GM23248 (cell line): ENCODE data around the gene PRIMA1. TPM values are rescaled to one million over a fixed set of nuclear protein-coding genes. Genes with fewer than 3 reads are reported as not detected.
"Not testable (repeated sequence)": the region's sequence is repeated elsewhere in the genome, so short reads cannot be mapped to it uniquely, and the experiment has no call there.

Experiments used
- DNase-seq: peaks from one replicate; pipeline ENCODE4 v3.0.0-alpha.2; 2015
- H2AFZ ChIP-seq: fragments of 200-600 bp; sonication (generic); 2 replicates; pipeline ENCODE4 v1.6.1; 2016; ENCODE audit warnings: antibody characterized with exemption
- H3F3A ChIP-seq: fragments of 200-600 bp; sonication (generic); 2 replicates; pipeline ENCODE4 v1.6.1; 2016; ENCODE audit warnings: mild to moderate bottlenecking, antibody characterized with exemption, mixed run types; ENCODE audit not compliant: insufficient read depth
- H3K27ac ChIP-seq: fragments of 200-600 bp; sonication (generic); 2 replicates; pipeline ENCODE4 v1.5.1; 2016; ENCODE audit warnings: mild to moderate bottlenecking
- H3K27me3 ChIP-seq: fragments of 200-600 bp; sonication (generic); replicated peaks from 2 replicates; pipeline ENCODE4 v1.6.1; 2016; ENCODE audit warnings: mild to moderate bottlenecking; ENCODE audit not compliant: insufficient read depth
- H3K36me3 ChIP-seq: fragments of 200-600 bp; sonication (generic); 2 replicates; pipeline ENCODE4 v1.6.1; 2016; ENCODE audit warnings: low read depth, mild to moderate bottlenecking
- H3K4me1 ChIP-seq: fragments of 200-600 bp; sonication (generic); 2 replicates; pipeline ENCODE4 v1.6.1; 2016; ENCODE audit warnings: mild to moderate bottlenecking; ENCODE audit not compliant: insufficient read depth
- H3K4me2 ChIP-seq: fragments of 200-600 bp; sonication (generic); one replicate; pipeline ENCODE4 v1.6.1; 2016; ENCODE audit warnings: mild to moderate bottlenecking; ENCODE audit not compliant: unreplicated experiment
- H3K4me3 ChIP-seq: fragments of 200-600 bp; sonication (generic); 2 replicates; pipeline ENCODE4 v1.5.1; 2016; ENCODE audit warnings: mild to moderate bottlenecking
- H3K79me2 ChIP-seq: fragments of 200-600 bp; sonication (generic); 2 replicates; pipeline ENCODE4 v1.6.1; 2016; ENCODE audit warnings: mild to moderate bottlenecking; ENCODE audit not compliant: insufficient read depth
- H3K9ac ChIP-seq: fragments of 200-600 bp; sonication (generic); 2 replicates; pipeline ENCODE4 v1.6.1; 2016; ENCODE audit warnings: mild to moderate bottlenecking
- H3K9me2 ChIP-seq: fragments of 200-600 bp; sonication (generic); 2 replicates; pipeline ENCODE4 v1.6.1; 2016; ENCODE audit warnings: mixed run types, mild to moderate bottlenecking, moderate library complexity; ENCODE audit not compliant: insufficient read depth
- H3K9me3 ChIP-seq: fragments of 200-600 bp; sonication (generic); one replicate; pipeline ENCODE4 v1.6.1; 2017; ENCODE audit warnings: low read depth
- H4K20me1 ChIP-seq: fragments of 200-600 bp; sonication (generic); 2 replicates; pipeline ENCODE4 v1.6.0; 2016; ENCODE audit not compliant: insufficient read depth
- EZH2 ChIP-seq: fragments of 200-600 bp; sonication (generic); IDR thresholded peaks from 2 replicates; pipeline ENCODE4 v1.6.1; 2018; ENCODE audit warnings: antibody characterized with exemption, mild to moderate bottlenecking; ENCODE audit not compliant: insufficient read depth, poor library complexity, severe bottlenecking
- EZH2phosphoT487 ChIP-seq: fragments of 200-600 bp; sonication (generic); IDR thresholded peaks from 2 replicates; pipeline ENCODE4 v1.6.1; 2018; ENCODE audit warnings: antibody characterized with exemption, moderate library complexity, mild to moderate bottlenecking, low read depth; ENCODE audit not compliant: insufficient read depth
- WGBS, 2 experiments: methylation state at CpG; one replicate each; pipeline ENCODE4 v1.1.6; 2015 to 2017; ENCODE audit warnings: low lambda C conversion rate in 2 of 2, low coverage in 1 of 2; ENCODE audit errors: missing lambda C conversion rate in 2 of 2; 5-methylcytosine and 5-hydroxymethylcytosine counted together
- in situ Hi-C: fragments of 300-500 bp; cut with MboI; formaldehyde crosslinking; loops from 2 replicates; pipeline ENCODE4 v1.15.0; 2020
- polyA plus RNA-seq: library from polyadenylated mRNA; unstranded; fragments of >200 nt; fragmentation: Nextera tagmentation; extraction: Ambion mirVana; gene quantifications from 2 replicates; pipeline ENCODE4 v1.2.1, GENCODE V29; 2016
- total RNA-seq: library from RNA; depleted of rRNA; stranded (reverse); fragments of >200 nt; shearing (Covaris generic); gene quantifications from 2 replicates; pipeline ENCODE4 v1.2.3, GENCODE V29; 2014

PRIMA1 gene
- total and polyA plus RNA-seq, 2 experiments from 2014 or later = 0.43 TPM; not detected in 1

DNA sequence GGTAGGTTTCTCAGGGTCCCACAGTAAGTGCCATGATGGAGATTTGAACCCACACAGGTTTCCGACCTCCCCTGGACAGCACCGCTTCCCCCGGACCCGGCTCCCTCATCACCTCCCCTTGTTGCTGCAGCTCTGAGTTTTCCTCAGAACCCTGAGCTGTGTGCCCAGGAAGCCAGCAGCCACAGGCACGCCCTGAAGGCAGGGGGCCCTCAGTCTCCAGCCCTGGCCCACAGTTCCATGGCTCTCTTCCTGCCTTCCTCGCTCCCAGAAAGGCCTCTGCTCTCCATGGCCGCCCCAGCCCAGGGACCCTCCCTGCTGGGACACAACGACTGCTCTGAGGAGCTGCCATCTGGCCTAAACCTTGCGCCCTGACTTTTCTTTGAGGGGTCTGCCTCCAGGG is 35.8 kb upstream of the PRIMA1 start:
- Histone ChIP-seq H3K4me2 (no peak overlapping the region), H3K27ac (no peak overlapping the region), H3K79me2 (no peaks in the 10 kb centered on the region), H4K20me1 (no peaks in the 10 kb centered on the region), H3K27me3 (no peaks in the 10 kb centered on the region), H3K9me3 (no peaks in the 10 kb centered on the region), H3K36me3 (no peaks in the 10 kb centered on the region), H2AFZ (no peak overlapping the region), H3F3A (no peaks in the 10 kb centered on the region), H3K9ac (no peak overlapping the region), H3K9me2 (no peaks in the 10 kb centered on the region), H3K4me3 (no peak overlapping the region), H3K4me1 (no peaks in the 10 kb centered on the region)
- 28 to 31% methylated on average over 9 of the region's 9 CpGs for WGBS, 2 experiments
- DNase-seq = no peak
- in situ Hi-C loops = no loop called here
- TF ChIP-seq EZH2phosphoT487 (no peak), EZH2 (no peak)

DNA sequence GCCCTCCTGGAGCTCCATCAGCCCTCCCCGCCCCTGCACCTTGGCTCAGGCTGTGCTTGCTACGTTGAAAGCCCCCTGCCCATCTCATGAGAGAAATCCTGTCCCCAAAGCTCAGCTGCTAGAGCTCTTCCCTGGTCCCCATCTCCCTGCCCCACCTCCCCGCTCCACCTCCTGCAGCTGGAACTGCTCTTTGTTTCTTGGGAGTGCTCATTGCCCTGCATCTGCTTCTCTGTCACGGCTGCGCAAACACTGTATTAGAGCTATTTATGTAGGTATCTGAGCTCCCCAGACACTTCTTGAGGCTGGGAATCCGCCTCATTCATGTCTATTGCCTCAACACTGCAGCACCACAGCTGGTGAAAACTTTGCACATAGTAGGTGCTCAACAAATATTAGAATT is 32.8 kb upstream of the PRIMA1 start:
- Histone ChIP-seq H3K79me2 (no peaks in the 10 kb centered on the region), H4K20me1 (no peaks in the 10 kb centered on the region), H3K9me2 (no peaks in the 10 kb centered on the region), H3K9me3 (no peaks in the 10 kb centered on the region), H3F3A (no peaks in the 10 kb centered on the region), H3K9ac (no peak overlapping the region), H3K4me2 (no peak overlapping the region), H3K4me3 (no peak overlapping the region), H2AFZ (no peak overlapping the region), H3K4me1 (no peaks in the 10 kb centered on the region), H3K27me3 (no peaks in the 10 kb centered on the region), H3K27ac (no peak overlapping the region), H3K36me3 (no peaks in the 10 kb centered on the region)
- 55 to 58% methylated on average over 6 of the region's 6 CpGs for WGBS, 2 experiments
- DNase-seq = no peak
- TF ChIP-seq EZH2 (no peak), EZH2phosphoT487 (no peak)
- in situ Hi-C loops = no loop called here

DNA sequence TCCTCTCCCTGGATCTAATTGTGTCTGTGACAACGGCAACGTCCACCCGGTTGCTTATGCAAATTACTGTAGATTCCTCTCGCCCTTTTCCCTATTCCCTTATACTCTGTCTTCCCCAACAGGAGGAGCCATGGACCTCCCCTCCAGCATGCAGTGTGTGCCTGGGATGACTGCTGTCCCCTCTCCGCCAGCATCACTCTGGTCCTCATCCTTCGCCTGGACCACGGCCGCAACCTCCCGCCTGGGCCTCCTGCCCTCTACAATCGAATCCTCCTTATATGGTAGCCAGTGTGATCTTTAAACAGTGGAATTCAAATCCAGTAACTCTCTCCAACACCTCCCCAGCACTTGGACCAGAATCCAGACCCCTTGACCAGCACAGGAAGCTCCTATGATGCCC is 30.6 kb upstream of the PRIMA1 start:
- Histone ChIP-seq H3K79me2 (no peaks in the 10 kb centered on the region), H3K4me1 (no peaks in the 10 kb centered on the region), H3K9me3 (no peaks in the 10 kb centered on the region), H3K36me3 (no peaks in the 10 kb centered on the region), H3K27me3 (no peaks in the 10 kb centered on the region), H3K9ac (no peak overlapping the region), H3K4me3 (no peak overlapping the region), H3F3A (no peaks in the 10 kb centered on the region), H2AFZ (no peak overlapping the region), H3K27ac (no peak overlapping the region), H3K4me2 (no peak overlapping the region), H4K20me1 (no peaks in the 10 kb centered on the region), H3K9me2 (no peaks in the 10 kb centered on the region)
- in situ Hi-C loops = no loop called here
- WGBS, 2 experiments = 76 to 79% methylated on average over 10 of the region's 10 CpGs
- no peak for TF ChIP-seq EZH2phosphoT487
- TF ChIP-seq EZH2 = no peak
- no peak for DNase-seq

DNA sequence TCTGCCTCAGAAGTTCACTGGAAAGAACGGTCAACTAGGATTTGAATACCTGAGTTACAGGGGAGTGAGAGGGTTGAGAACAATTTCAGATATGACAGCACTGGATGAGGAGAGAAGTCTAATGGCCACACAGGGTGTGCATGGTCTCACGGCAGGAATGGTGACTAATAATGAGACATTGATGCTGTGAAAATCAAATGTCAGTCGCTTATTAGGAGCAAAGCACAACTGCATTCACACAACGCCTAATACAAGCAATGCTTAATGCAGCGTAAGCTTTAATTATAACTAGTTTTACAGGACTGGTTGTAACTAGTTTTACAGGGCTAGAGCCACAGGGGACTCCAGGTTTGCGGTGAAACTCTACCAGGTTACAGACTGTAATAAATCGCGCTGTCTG is 23.4 kb upstream of the PRIMA1 start:
- WGBS, 2 experiments = 69 to 70% methylated on average over 8 of the region's 8 CpGs
- H3K79me2 ChIP-seq = no peaks in the 10 kb centered on the region
- no peaks in the 10 kb centered on the region for H3F3A ChIP-seq
- H3K4me3 ChIP-seq = no peak overlapping the region
- H3K9ac ChIP-seq = no peak overlapping the region
- H3K4me1 ChIP-seq = no peaks in the 10 kb centered on the region
- no peaks in the 10 kb centered on the region for H3K36me3 ChIP-seq
- no peak for TF ChIP-seq EZH2
- TF ChIP-seq EZH2phosphoT487 = no peak
- in situ Hi-C loops = no loop called here
- H3K9me3 ChIP-seq = no peaks in the 10 kb centered on the region
- no peaks in the 10 kb centered on the region for H3K9me2 ChIP-seq
- no peaks in the 10 kb centered on the region for H4K20me1 ChIP-seq
- no peaks in the 10 kb centered on the region for H3K27me3 ChIP-seq
- no peak overlapping the region for H3K4me2 ChIP-seq
- H3K27ac ChIP-seq = no peak overlapping the region
- H2AFZ ChIP-seq = no peak overlapping the region
- DNase-seq = no peak

DNA sequence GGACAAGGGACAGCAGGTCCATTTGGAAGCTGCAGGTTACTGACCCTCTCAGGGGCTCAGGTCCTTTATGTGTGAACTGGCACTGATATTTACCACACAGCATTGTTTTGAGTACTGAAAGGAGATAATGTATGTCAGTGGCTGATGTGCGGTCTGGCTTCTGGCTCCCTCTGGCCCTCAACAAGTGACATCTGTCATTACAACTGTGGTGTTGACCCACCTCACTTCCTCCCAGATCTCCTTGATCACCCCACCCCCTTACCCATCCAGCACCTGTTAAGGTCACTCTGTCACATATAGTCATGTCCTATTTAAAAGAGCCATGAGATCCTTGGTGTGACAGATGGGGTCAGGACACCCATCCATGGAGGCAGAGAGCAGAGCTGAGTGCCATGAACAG is 22.7 kb upstream of the PRIMA1 start:
- Histone ChIP-seq H3K9me2 (no peaks in the 10 kb centered on the region), H3K4me1 (no peaks in the 10 kb centered on the region), H3K9ac (no peak overlapping the region), H3F3A (no peaks in the 10 kb centered on the region), H3K4me2 (no peak overlapping the region), H2AFZ (no peak overlapping the region), H3K79me2 (no peaks in the 10 kb centered on the region), H3K9me3 (no peaks in the 10 kb centered on the region), H3K36me3 (no peaks in the 10 kb centered on the region), H3K27me3 (no peaks in the 10 kb centered on the region), H3K4me3 (no peak overlapping the region), H4K20me1 (no peaks in the 10 kb centered on the region), H3K27ac (no peak overlapping the region)
- WGBS, 2 experiments = 73 to 92% methylated on average over 1 of the region's 1 CpG
- no peak for TF ChIP-seq EZH2phosphoT487
- no peak for TF ChIP-seq EZH2
- in situ Hi-C loops = no loop called here
- no peak for DNase-seq

DNA sequence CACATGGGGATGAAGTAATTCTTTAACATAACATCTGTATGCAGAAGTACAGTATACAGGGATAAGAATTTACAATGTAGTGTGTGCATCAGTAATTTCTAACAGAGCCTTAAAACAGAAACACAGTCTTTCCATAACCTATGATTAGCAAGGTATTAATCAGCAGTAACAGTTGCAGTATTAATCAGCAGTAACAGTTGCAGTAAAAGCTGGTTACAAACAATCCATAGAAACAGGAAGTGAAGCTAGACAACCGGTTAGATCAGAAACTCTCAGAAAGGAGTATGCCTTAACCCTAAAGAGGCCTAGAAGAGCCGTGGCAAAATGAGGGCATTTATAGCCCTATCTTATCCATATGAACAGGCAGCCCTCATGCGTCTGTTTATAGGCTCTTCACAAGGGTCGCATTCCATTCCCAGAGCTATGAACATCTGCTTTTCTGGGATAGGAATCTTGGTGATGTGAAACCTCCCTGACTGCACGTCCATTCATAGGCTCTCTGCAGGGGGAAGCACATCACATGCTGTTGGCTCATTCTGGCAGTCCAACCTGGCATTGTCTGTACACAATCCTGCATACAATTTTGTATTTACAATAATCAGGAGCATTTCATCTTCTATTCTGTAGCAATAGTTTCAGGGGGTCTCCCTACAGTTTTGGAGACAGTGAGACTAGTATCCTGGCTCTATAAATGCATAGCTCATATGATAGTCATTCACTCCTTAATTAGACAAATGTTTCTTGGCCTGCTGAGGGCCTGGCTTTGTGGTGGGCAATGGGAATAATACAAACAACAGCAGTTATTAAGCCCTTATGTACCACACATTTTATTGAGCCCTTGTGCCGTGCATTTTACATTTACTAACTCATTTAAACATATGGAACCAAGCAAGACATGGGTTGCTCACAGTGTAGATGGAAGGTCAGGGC is 21.5 kb upstream of the PRIMA1 start:
- H3K27me3 ChIP-seq, H3K4me3 ChIP-seq, H4K20me1 ChIP-seq, H3F3A ChIP-seq, H3K79me2 ChIP-seq, H3K4me1 ChIP-seq, H3K9me3 ChIP-seq, in situ Hi-C loops, H3K36me3 ChIP-seq, H3K4me2 ChIP-seq, H2AFZ ChIP-seq, H3K9me2 ChIP-seq, H3K9ac ChIP-seq, DNase-seq, H3K27ac ChIP-seq: not testable (repeated sequence)
- WGBS, 2 experiments = 21 to 27% methylated on average over 6 of the region's 6 CpGs
